Spleen (tissue), 11 donors: ENCODE results near the gene AHCYL2. TPM values are rescaled to one million over a fixed set of nuclear protein-coding genes. Genes with fewer than 3 reads are reported as not detected.

Experiments used
- DNase-seq: peaks from one replicate; pipeline ENCODE4 v3.0.0-alpha.2; 2020
- H3K27ac ChIP-seq, 8 donors: fragments of 200-600 bp; sonication (generic) in 7 of 8; 1 replicate in 4 of 8; 2 replicates in 4 of 8; pipeline versions ENCODE4 v1.5.0 to v1.8.0; 2016 to 2021; ENCODE audit warnings: inconsistent platforms in 4 of 8, mild to moderate bottlenecking in 4 of 8, moderate library complexity in 1 of 8
- H3K27me3 ChIP-seq, 7 donors: fragments of 200-600 bp; sonication (generic) in 6 of 7; replicated peaks in 1 of 7; 1 replicate in 4 of 7; 2 replicates in 3 of 7; pipeline versions ENCODE4 v1.5.0 to v1.8.0; 2016 to 2021; ENCODE audit warnings: inconsistent platforms in 3 of 7, mild to moderate bottlenecking in 1 of 7
- H3K36me3 ChIP-seq, 6 donors: fragments of 200-600 bp; sonication (generic) in 5 of 6; 1 replicate in 4 of 6; 2 replicates in 2 of 6; pipeline versions ENCODE4 v1.5.0 to v1.8.0; 2016 to 2021; ENCODE audit warnings: inconsistent platforms in 2 of 6
- H3K4me1 ChIP-seq, 6 donors: fragments of 200-600 bp; sonication (generic) in 5 of 6; 1 replicate in 3 of 6; 2 replicates in 3 of 6; pipeline versions ENCODE4 v1.5.0 to v1.8.0; 2016 to 2021; ENCODE audit warnings: inconsistent platforms in 3 of 6
- H3K4me3 ChIP-seq, 8 donors: fragments of 200-600 bp; sonication (generic) in 7 of 8; 1 replicate in 4 of 8; 2 replicates in 4 of 8; pipeline versions ENCODE4 v1.5.0 to v1.8.0; 2016 to 2021; ENCODE audit warnings: inconsistent platforms in 4 of 8, mild to moderate bottlenecking in 4 of 8, moderate library complexity in 2 of 8
- H3K9me3 ChIP-seq, 8 donors: fragments of 200-600 bp; sonication (generic) in 7 of 8; 1 replicate in 4 of 8; 2 replicates in 4 of 8; pipeline versions ENCODE4 v1.5.0 to v1.8.0; 2016 to 2021; ENCODE audit warnings: inconsistent platforms in 4 of 8
- CTCF ChIP-seq, 11 experiments: fragments of 200-600 bp in 7 of 11; fragments of 450-650 bp in 4 of 11; sonication (generic) in 4 of 11; IDR thresholded peaks in 8 of 11; conservative IDR thresholded peaks in 3 of 11; 1 replicate in 7 of 11; 2 replicates in 4 of 11; pipeline versions ENCODE4 v1.4.0 to v1.8.0; 2016 to 2021; ENCODE audit warnings: antibody characterized with exemption in 11 of 11, inconsistent platforms in 4 of 11, mild to moderate bottlenecking in 1 of 11
- POLR2A ChIP-seq, 3 donors: fragments of 450-650 bp; IDR thresholded peaks; one replicate each; pipeline ENCODE4 v1.5.1; 2017; ENCODE audit warnings: antibody characterized with exemption in 3 of 3, mild to moderate bottlenecking in 1 of 3
- POLR2AphosphoS5 ChIP-seq, 3 donors: sonication (generic); formaldehyde crosslinking; IDR thresholded peaks; one replicate each; pipeline ENCODE4 v1.5.1; 2017; ENCODE audit warnings: antibody characterized with exemption in 3 of 3
- WGBS, 5 donors: extraction: QIAGEN DNeasy Blood & Tissue Kit in 3 of 5; methylation state at CpG; one replicate each; pipeline versions ENCODE4 v1.1.5 to v1.1.7; 2013 to 2018; 5-methylcytosine and 5-hydroxymethylcytosine counted together
- intact Hi-C: fragments of 100-400 bp; cut with DNase I; formaldehyde crosslinking; loops from one replicate; pipeline ENCODE4 v1.15.0; 2023; ENCODE audit warnings: low total_unique reads
- polyA plus RNA-seq, 3 donors: library from polyadenylated mRNA; stranded (reverse); fragments of 200-250 nt; gene quantifications; one replicate each; pipeline ENCODE4 v1.2.1, GENCODE V29; 2013
- total RNA-seq, 7 donors: library from RNA; depleted of rRNA in 3 of 7; stranded (reverse); fragments of >200 nt in 3 of 7; fragmentation: NEBNext Ultra II Directional in 4 of 7; extraction: Animal tissue kit (Norgen Biotek cat#: 25700) in 4 of 7; gene quantifications; one replicate each; pipeline versions ENCODE4 v1.1.0 to v1.2.1, GENCODE V29; 2016 to 2021
- donor health status: healthy with polysubstance abuse.
- donor health status: DM: no; HTN: no; CAD: no; lungs with moderate emphysema.
- donor health status: DM: no; HTN: no; CAD: no.
- donor health status: Bipolar disorder and iron deficiency.
- donor health status: healthy.
- donor health status: DM: no; HTN: no; CAD: no.
- donor health status: DM: yes; HTN: yes; CAD: no.

Gene AHCYL2
- total and polyA plus RNA-seq, 10 donors, result 3.1 to 20.1 (median 17.8) TPM

- no peaks in the 10 kb centered on the region for H3K36me3 ChIP-seq
- no peak overlapping the region for H3K4me3 ChIP-seq
- H3K27me3 ChIP-seq, result no peaks in the 10 kb centered on the region
- 52 to 96% (median 81%) methylated on average over 5 of the region's 5 CpGs for WGBS, 5 donors
- H3K27ac ChIP-seq, result no peak overlapping the region
- intact Hi-C loops, result no loop called here
- no peak for TF ChIP-seq CTCF (IDR thresholded peaks at IDR 0.05 in 8 of 11, conservative IDR thresholded peaks at IDR 0.05 in 3 of 11)
- TF ChIP-seq POLR2AphosphoS5 (IDR thresholded peaks at IDR 0.05), result no peak
- TF ChIP-seq POLR2A (IDR thresholded peaks at IDR 0.05), result no peak
- no peaks in the 10 kb centered on the region for H3K9me3 ChIP-seq
- H3K4me1 ChIP-seq, result peaks cover 0 to 13% (median 1%) of the 10 kb centered on the region in 6 donors
- no peak for DNase-seq
These were observed 6.8 kb downstream of the AHCYL2 start for GRCh38 chr7:129231666-129232065.

- no peak for DNase-seq
- no peak overlapping the region for H3K27ac ChIP-seq
- peaks cover 0 to 3% (median 0%) of the 10 kb centered on the region in 6 donors for H3K4me1 ChIP-seq
- intact Hi-C loops, result no loop called here
- WGBS, 5 donors, result 84 to 90% (median 85%) methylated on average over 8 of the region's 8 CpGs
- H3K9me3 ChIP-seq, result no peaks in the 10 kb centered on the region
- H3K4me3 ChIP-seq, result no peak overlapping the region
- no peaks in the 10 kb centered on the region for H3K27me3 ChIP-seq
- peaks cover 0 to 4% (median 0%) of the 10 kb centered on the region in 6 donors for H3K36me3 ChIP-seq
- TF ChIP-seq CTCF (IDR thresholded peaks at IDR 0.05 in 8 of 11, conservative IDR thresholded peaks at IDR 0.05 in 3 of 11), result no peak
- TF ChIP-seq POLR2AphosphoS5 (IDR thresholded peaks at IDR 0.05), result no peak
- TF ChIP-seq POLR2A (IDR thresholded peaks at IDR 0.05), result no peak
These were observed 13.7 kb downstream of the AHCYL2 start for GRCh38 chr7:129238546-129238945.

- 94 to 97% (median 95%) methylated on average over 10 of the region's 10 CpGs for WGBS, 5 donors
- H3K9me3 ChIP-seq, result no peaks in the 10 kb centered on the region
- no peak for DNase-seq
- peaks cover 0 to 3% (median 0%) of the 10 kb centered on the region in 6 donors for H3K4me1 ChIP-seq
- H3K36me3 ChIP-seq, result peaks cover 0 to 4% (median 0%) of the 10 kb centered on the region in 6 donors
- TF ChIP-seq POLR2A (IDR thresholded peaks at IDR 0.05) (no peak), CTCF (IDR thresholded peaks at IDR 0.05 in 8 of 11, conservative IDR thresholded peaks at IDR 0.05 in 3 of 11) (no peak), POLR2AphosphoS5 (IDR thresholded peaks at IDR 0.05) (no peak)
- no peak overlapping the region for H3K27ac ChIP-seq
- no peaks in the 10 kb centered on the region for H3K27me3 ChIP-seq
- H3K4me3 ChIP-seq, result no peak overlapping the region
- intact Hi-C loops, result no loop called here
These were observed 15.4 kb downstream of the AHCYL2 start for GRCh38 chr7:129240119-129240820.

GRCh38 chr7:129244220-129244619, 19.4 kb downstream of the AHCYL2 start:
- H3K4me1 ChIP-seq, result no peaks in the 10 kb centered on the region
- H3K4me3 ChIP-seq, result no peak overlapping the region
- intact Hi-C loops, result no loop called here
- no peak for DNase-seq
- no peaks in the 10 kb centered on the region for H3K27me3 ChIP-seq
- TF ChIP-seq CTCF (IDR thresholded peaks at IDR 0.05 in 8 of 11, conservative IDR thresholded peaks at IDR 0.05 in 3 of 11) (no peak), POLR2A (IDR thresholded peaks at IDR 0.05) (no peak), POLR2AphosphoS5 (IDR thresholded peaks at IDR 0.05) (no peak)
- no peak overlapping the region for H3K27ac ChIP-seq
- H3K36me3 ChIP-seq, result peaks cover 0 to 4% (median 0%) of the 10 kb centered on the region in 6 donors
- peaks cover 0 to 5% (median 0%) of the 10 kb centered on the region in 8 donors for H3K9me3 ChIP-seq
- WGBS, 5 donors, result 92 to 100% (median 97%) methylated on average over 1 of the region's 1 CpG
